HepG2 (cell line): ENCODE measurements around the gene SYCE3. TPM values are rescaled to one million over a fixed set of nuclear protein-coding genes. Genes with fewer than 3 reads are reported as not detected.

ENCODE experiments used
- CREB1 ChIP-seq, 2 experiments: fragments of 450-650 bp in 1 of 2; IDR thresholded peaks; 2 replicates each; pipeline ENCODE4 v1.6.1; 2016 to 2017; ENCODE audit warnings: control low read depth in 1 of 2, mild to moderate bottlenecking in 1 of 2, missing compliant biosample characterization in 1 of 2, missing genetic modification characterization in 1 of 2
- HNF4G ChIP-seq, 2 experiments: sonication (generic) in 1 of 2; formaldehyde crosslinking in 1 of 2; IDR thresholded peaks; 2 replicates each; pipeline versions ENCODE4 v1.4.0 to v1.6.1; 2011 to 2020; ENCODE audit warnings: borderline replicate concordance in 2 of 2, low read depth in 2 of 2, mild to moderate bottlenecking in 2 of 2, low read length in 1 of 2, missing genetic modification reagents in 1 of 2, moderate library complexity in 1 of 2
- MEIS1 ChIP-seq: sonication (generic); formaldehyde crosslinking; IDR thresholded peaks from 2 replicates; pipeline ENCODE4 v1.9.0; 2021; ENCODE audit warnings: mild to moderate bottlenecking, missing genetic modification reagents, moderate library complexity, borderline replicate concordance
- MXD4 ChIP-seq: IDR thresholded peaks from 2 replicates; pipeline ENCODE4 v1.6.1; 2016; ENCODE audit warnings: mild to moderate bottlenecking, missing biosample characterization, missing genetic modification reagents
- NR2F1 ChIP-seq, 2 experiments: fragments of 450-650 bp in 1 of 2; formaldehyde crosslinking in 1 of 2; IDR thresholded peaks; 2 replicates each; pipeline versions ENCODE4 v1.5.0 to v1.6.1; 2016 to 2020; ENCODE audit warnings: mild to moderate bottlenecking in 1 of 2, missing compliant biosample characterization in 1 of 2, missing genetic modification reagents in 1 of 2, moderate library complexity in 1 of 2
- YEATS2 ChIP-seq: sonication (generic); formaldehyde crosslinking; IDR thresholded peaks from 2 replicates; pipeline ENCODE4 v1.4.0; 2020; ENCODE audit warnings: missing genetic modification reagents, borderline replicate concordance
- ZBTB21 ChIP-seq: sonication (generic); formaldehyde crosslinking; IDR thresholded peaks from 2 replicates; pipeline ENCODE4 v1.4.0; 2020; ENCODE audit warnings: missing genetic modification reagents
- ZNF607 ChIP-seq: sonication (generic); formaldehyde crosslinking; IDR thresholded peaks from 2 replicates; pipeline ENCODE4 v1.5.1; 2020; ENCODE audit warnings: missing genetic modification reagents, mild to moderate bottlenecking, borderline replicate concordance
- ZNF775 ChIP-seq: sonication (generic); formaldehyde crosslinking; IDR thresholded peaks from 2 replicates; pipeline ENCODE4 v1.4.0; 2020; ENCODE audit warnings: missing genetic modification reagents, mild to moderate bottlenecking, moderate library complexity, borderline replicate concordance
- ZSCAN31 ChIP-seq: sonication (generic); formaldehyde crosslinking; IDR thresholded peaks from 2 replicates; pipeline ENCODE4 v1.5.0; 2020; ENCODE audit warnings: low read depth, mild to moderate bottlenecking, missing genetic modification reagents
- polyA plus RNA-seq, 8 experiments: library from polyadenylated mRNA; depleted of rRNA in 3 of 8; stranded (reverse) in 7 of 8; unstranded in 1 of 8; fragments of >200 nt; fragmentation: Illumina TruSeq in 4 of 8; extraction: Trizol in 4 of 8; gene quantifications; 2 replicates each; pipeline versions ENCODE4 v1.2.1 to v1.2.3, GENCODE V29; 2011 to 2016; ENCODE audit warnings: low read depth in 4 of 8, missing spikeins in 1 of 8, mixed read lengths in 1 of 8; ENCODE audit not compliant: insufficient read depth in 1 of 8
- total RNA-seq, 5 experiments: library from RNA; depleted of rRNA; stranded (reverse); fragments of >200 nt; fragmentation: Illumina TruSeq; extraction: Trizol; gene quantifications; 2 replicates each; pipeline ENCODE4 v1.2.3, GENCODE V29; 2016; ENCODE audit warnings: low read depth in 1 of 5
- TF ChIP-seq, protein P1 (sequence below): sonication (generic); formaldehyde crosslinking; IDR thresholded peaks from 2 replicates; pipeline ENCODE4 v1.4.0; 2020; ENCODE audit warnings: missing genetic modification reagents, borderline replicate concordance
- TF ChIP-seq, protein P2 (sequence below): IDR thresholded peaks from 2 replicates; pipeline ENCODE4 v1.6.1; 2016; ENCODE audit warnings: control low read depth
- TF ChIP-seq, protein P3 (sequence below): sonication (generic); formaldehyde crosslinking; conservative IDR thresholded peaks from 2 replicates; pipeline ENCODE4 v1.5.0; 2020; ENCODE audit warnings: missing genetic modification reagents
- TF ChIP-seq, protein P4 (sequence below): sonication (generic); formaldehyde crosslinking; IDR thresholded peaks from 2 replicates; pipeline ENCODE4 v1.9.0; 2021; ENCODE audit warnings: missing genetic modification reagents, borderline replicate concordance
- TF ChIP-seq, protein P5 (sequence below): sonication (generic); formaldehyde crosslinking; IDR thresholded peaks from 2 replicates; pipeline ENCODE4 v1.4.0; 2020; ENCODE audit warnings: missing genetic modification reagents, borderline replicate concordance

Gene SYCE3
- total and polyA plus RNA-seq, 2 of the 13 experiments (the other 11 are each of a cell fraction or from before 2014, with no cell fraction given): not detected

DNA sequence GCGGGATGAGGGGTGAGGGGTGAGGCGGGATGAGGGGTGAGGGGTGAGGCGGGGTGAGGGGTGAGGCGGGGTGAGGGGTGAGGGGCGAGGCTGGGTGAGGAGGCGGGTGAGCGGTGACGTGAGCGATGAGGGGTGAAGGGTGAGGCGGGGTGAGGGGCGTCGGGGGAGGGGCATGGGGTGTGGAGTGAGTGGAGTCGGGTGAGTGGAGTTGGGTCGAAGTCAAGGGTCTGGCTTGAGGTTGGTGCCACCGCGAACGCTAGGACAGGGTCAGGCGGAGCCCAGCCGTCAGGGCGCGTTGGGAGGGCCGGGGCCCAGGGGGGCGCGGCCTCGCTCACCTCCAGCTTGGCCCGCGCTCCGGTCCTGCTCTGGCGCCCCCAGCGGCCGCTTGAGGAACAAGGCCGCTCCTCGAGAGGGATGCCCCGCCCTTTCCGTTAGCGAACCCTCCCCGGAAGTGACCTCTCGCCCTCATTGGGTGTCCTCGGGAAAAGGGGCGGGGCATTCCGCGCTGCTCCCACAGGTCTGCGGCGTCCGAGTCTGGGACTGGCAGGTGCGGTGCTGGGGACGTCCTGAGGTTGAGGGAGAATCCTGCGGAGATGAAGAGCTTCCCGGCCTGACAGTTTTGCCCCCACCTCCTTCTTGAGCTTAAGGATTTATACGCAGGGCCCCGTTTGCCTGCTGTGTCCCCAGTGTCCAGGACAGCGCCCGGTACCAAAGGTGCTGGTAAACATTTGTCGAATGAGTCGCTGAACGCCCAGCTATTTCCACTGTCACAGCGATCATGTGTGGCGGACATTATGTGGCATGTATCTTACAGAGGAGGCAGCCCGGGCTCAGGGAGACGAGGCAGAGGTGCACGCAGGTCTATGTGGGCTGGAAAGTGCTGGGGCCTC, at the start of gene SYCE3 (continued):
- TF ChIP-seq CREB1 (IDR thresholded peaks at IDR 0.05) (peak; percentile 30), CREB1 (CRISPR knock-in tag; IDR thresholded peaks at IDR 0.05) (peak; percentile 56; the same call in 1 of the 2 replicates), ZNF607 (CRISPR knock-in tag) (0 out of 2 replicates have a peak, but pooled peaks have one; percentile 49), NR2F1 (CRISPR knock-in tag; IDR thresholded peaks at IDR 0.05) (peak in 1 of 2 experiments; percentile 54; a peak in 1 of 4 replicates), ZBTB21 (no peak), MEIS1 (CRISPR knock-in tag) (peak; percentile 69; the same call in 1 of the 2 replicates), HNF4G (IDR thresholded peaks at IDR 0.05; ENCODE audit: borderline replicate concordance, low read depth, low read length) (no peak), HNF4G (CRISPR knock-in tag; IDR thresholded peaks at IDR 0.05; ENCODE audit: borderline replicate concordance, low read depth) (peak; percentile 41; the same call in 1 of the 2 replicates), MXD4 (CRISPR knock-in tag) (peak; percentile 51; the same call in 1 of the 2 replicates), ZNF775 (no peak), ZSCAN31 (CRISPR knock-in tag) (no peak; the same call in 1 of the 2 replicates), YEATS2 (CRISPR knock-in tag) (peak; percentile 70; the same call in 1 of the 2 replicates)
- TF ChIP-seq, protein P1, sequence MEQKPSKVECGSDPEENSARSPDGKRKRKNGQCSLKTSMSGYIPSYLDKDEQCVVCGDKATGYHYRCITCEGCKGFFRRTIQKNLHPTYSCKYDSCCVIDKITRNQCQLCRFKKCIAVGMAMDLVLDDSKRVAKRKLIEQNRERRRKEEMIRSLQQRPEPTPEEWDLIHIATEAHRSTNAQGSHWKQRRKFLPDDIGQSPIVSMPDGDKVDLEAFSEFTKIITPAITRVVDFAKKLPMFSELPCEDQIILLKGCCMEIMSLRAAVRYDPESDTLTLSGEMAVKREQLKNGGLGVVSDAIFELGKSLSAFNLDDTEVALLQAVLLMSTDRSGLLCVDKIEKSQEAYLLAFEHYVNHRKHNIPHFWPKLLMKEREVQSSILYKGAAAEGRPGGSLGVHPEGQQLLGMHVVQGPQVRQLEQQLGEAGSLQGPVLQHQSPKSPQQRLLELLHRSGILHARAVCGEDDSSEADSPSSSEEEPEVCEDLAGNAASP (CRISPR knock-in tag): peak; percentile 64; the same call in 1 of the 2 replicates
- TF ChIP-seq, protein P2, sequence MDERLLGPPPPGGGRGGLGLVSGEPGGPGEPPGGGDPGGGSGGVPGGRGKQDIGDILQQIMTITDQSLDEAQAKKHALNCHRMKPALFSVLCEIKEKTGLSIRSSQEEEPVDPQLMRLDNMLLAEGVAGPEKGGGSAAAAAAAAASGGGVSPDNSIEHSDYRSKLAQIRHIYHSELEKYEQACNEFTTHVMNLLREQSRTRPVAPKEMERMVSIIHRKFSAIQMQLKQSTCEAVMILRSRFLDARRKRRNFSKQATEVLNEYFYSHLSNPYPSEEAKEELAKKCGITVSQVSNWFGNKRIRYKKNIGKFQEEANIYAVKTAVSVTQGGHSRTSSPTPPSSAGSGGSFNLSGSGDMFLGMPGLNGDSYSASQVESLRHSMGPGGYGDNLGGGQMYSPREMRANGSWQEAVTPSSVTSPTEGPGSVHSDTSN (CRISPR knock-in tag): no peak
- TF ChIP-seq, protein P3, sequence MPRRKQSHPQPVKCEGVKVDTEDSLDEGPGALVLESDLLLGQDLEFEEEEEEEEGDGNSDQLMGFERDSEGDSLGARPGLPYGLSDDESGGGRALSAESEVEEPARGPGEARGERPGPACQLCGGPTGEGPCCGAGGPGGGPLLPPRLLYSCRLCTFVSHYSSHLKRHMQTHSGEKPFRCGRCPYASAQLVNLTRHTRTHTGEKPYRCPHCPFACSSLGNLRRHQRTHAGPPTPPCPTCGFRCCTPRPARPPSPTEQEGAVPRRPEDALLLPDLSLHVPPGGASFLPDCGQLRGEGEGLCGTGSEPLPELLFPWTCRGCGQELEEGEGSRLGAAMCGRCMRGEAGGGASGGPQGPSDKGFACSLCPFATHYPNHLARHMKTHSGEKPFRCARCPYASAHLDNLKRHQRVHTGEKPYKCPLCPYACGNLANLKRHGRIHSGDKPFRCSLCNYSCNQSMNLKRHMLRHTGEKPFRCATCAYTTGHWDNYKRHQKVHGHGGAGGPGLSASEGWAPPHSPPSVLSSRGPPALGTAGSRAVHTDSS (CRISPR knock-in tag): no peak
- TF ChIP-seq, protein P4, sequence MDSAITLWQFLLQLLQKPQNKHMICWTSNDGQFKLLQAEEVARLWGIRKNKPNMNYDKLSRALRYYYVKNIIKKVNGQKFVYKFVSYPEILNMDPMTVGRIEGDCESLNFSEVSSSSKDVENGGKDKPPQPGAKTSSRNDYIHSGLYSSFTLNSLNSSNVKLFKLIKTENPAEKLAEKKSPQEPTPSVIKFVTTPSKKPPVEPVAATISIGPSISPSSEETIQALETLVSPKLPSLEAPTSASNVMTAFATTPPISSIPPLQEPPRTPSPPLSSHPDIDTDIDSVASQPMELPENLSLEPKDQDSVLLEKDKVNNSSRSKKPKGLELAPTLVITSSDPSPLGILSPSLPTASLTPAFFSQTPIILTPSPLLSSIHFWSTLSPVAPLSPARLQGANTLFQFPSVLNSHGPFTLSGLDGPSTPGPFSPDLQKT (CRISPR knock-in tag): peak; percentile 64; the same call in 1 of the 2 replicates
- TF ChIP-seq, protein P5, sequence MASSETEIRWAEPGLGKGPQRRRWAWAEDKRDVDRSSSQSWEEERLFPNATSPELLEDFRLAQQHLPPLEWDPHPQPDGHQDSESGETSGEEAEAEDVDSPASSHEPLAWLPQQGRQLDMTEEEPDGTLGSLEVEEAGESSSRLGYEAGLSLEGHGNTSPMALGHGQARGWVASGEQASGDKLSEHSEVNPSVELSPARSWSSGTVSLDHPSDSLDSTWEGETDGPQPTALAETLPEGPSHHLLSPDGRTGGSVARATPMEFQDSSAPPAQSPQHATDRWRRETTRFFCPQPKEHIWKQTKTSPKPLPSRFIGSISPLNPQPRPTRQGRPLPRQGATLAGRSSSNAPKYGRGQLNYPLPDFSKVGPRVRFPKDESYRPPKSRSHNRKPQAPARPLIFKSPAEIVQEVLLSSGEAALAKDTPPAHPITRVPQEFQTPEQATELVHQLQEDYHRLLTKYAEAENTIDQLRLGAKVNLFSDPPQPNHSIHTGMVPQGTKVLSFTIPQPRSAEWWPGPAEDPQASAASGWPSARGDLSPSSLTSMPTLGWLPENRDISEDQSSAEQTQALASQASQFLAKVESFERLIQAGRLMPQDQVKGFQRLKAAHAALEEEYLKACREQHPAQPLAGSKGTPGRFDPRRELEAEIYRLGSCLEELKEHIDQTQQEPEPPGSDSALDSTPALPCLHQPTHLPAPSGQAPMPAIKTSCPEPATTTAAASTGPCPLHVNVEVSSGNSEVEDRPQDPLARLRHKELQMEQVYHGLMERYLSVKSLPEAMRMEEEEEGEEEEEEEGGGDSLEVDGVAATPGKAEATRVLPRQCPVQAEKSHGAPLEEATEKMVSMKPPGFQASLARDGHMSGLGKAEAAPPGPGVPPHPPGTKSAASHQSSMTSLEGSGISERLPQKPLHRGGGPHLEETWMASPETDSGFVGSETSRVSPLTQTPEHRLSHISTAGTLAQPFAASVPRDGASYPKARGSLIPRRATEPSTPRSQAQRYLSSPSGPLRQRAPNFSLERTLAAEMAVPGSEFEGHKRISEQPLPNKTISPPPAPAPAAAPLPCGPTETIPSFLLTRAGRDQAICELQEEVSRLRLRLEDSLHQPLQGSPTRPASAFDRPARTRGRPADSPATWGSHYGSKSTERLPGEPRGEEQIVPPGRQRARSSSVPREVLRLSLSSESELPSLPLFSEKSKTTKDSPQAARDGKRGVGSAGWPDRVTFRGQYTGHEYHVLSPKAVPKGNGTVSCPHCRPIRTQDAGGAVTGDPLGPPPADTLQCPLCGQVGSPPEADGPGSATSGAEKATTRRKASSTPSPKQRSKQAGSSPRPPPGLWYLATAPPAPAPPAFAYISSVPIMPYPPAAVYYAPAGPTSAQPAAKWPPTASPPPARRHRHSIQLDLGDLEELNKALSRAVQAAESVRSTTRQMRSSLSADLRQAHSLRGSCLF (CRISPR knock-in tag): no peak
